Muscle layer of colon (tissue), 2 donors: ENCODE measurements around the gene FBXO36.
"Not testable (repeated sequence)": the region's sequence is repeated elsewhere in the genome, so short reads cannot be mapped to it uniquely, and the experiment has no call there.

ENCODE experiments used
- H3K27ac ChIP-seq: one replicate; pipeline ENCODE4 v1.7.0; 2013; ENCODE audit warnings: low read depth, mild to moderate bottlenecking, low read length, moderate library complexity
- H3K27me3 ChIP-seq, 2 donors: one replicate each; pipeline ENCODE4 v1.7.0; 2013; ENCODE audit warnings: low read length in 2 of 2, mild to moderate bottlenecking in 2 of 2; ENCODE audit not compliant: insufficient read depth in 2 of 2, control insufficient read depth in 1 of 2
- H3K36me3 ChIP-seq: one replicate; pipeline ENCODE4 v1.7.0; 2013; ENCODE audit warnings: mild to moderate bottlenecking, low read length; ENCODE audit not compliant: insufficient read depth
- H3K4me1 ChIP-seq: one replicate; pipeline ENCODE4 v1.7.0; 2013; ENCODE audit warnings: mild to moderate bottlenecking, low read length; ENCODE audit not compliant: insufficient read depth
- H3K4me3 ChIP-seq, 2 donors: one replicate each; pipeline ENCODE4 v1.7.0; 2013; ENCODE audit warnings: low read length in 2 of 2, low read depth in 1 of 2, mild to moderate bottlenecking in 1 of 2, moderate library complexity in 1 of 2
- H3K9ac ChIP-seq: one replicate; pipeline ENCODE4 v1.7.0; 2013; ENCODE audit warnings: low read length
- H3K9me3 ChIP-seq: one replicate; pipeline ENCODE4 v1.7.0; 2013; ENCODE audit warnings: mild to moderate bottlenecking, low read length
- donor health status: abdominal sarcoma.
- donor health status: Adenocarcinoma of cecum.

The FBXO36 gene

GRCh38 chr2:229917793-229918192, 4.5 kb upstream of the FBXO36 start:
- no peak overlapping the region for H3K9ac ChIP-seq
- no peaks in the 10 kb centered on the region for H3K9me3 ChIP-seq
- H3K36me3 ChIP-seq = peaks cover 7% of the 10 kb centered on the region
- H3K4me3 ChIP-seq = no peak overlapping the region
- no peak overlapping the region for H3K27ac ChIP-seq
- H3K27me3 ChIP-seq = no peaks in the 10 kb centered on the region
- peaks cover 21% of the 10 kb centered on the region for H3K4me1 ChIP-seq

GRCh38 chr2:229920011-229920641, 2.2 kb upstream of the FBXO36 start:
- H3K36me3 ChIP-seq = peaks cover 7% of the 10 kb centered on the region
- H3K27ac ChIP-seq = peak overlapping the region; percentile 97
- H3K4me1 ChIP-seq = peaks cover 17% of the 10 kb centered on the region
- H3K4me3 ChIP-seq = peak overlapping the region; percentile 57 to 79
- no peaks in the 10 kb centered on the region for H3K9me3 ChIP-seq
- H3K9ac ChIP-seq = peak overlapping the region; percentile 59
- no peaks in the 10 kb centered on the region for H3K27me3 ChIP-seq

GRCh38 chr2:229921101-229921891, 1.0 kb upstream of the FBXO36 start:
- Histone ChIP-seq H3K9ac (peak overlapping the region; percentile 59), H3K4me1 (peaks cover 15% of the 10 kb centered on the region), H3K9me3 (no peaks in the 10 kb centered on the region), H3K27ac (peak overlapping the region; percentile 97), H3K36me3 (peaks cover 7% of the 10 kb centered on the region), H3K4me3 (peak overlapping the region; percentile 57 to 91), H3K27me3 (no peaks in the 10 kb centered on the region)

GRCh38 chr2:229921892-229922448, 333 bp upstream of the FBXO36 start, which contains the start of gene TRIP12:
Gene TRIP12 (minus strand): TSS chr2:229922009. CDS start chr2:229880079, 41,930 bp downstream.
- peaks cover 15% of the 10 kb centered on the region for H3K4me1 ChIP-seq
- H3K9ac ChIP-seq = peak within 1 kb of the TSS; percentile 65
- H3K36me3 ChIP-seq = peaks cover 7% of the 10 kb centered on the region
- no peaks in the 10 kb centered on the region for H3K9me3 ChIP-seq
- no peaks in the 10 kb centered on the region for H3K27me3 ChIP-seq
- H3K4me3 ChIP-seq = peak within 1 kb of the TSS; percentile 87 to 91
- peak within 1 kb of the TSS; percentile 97 for H3K27ac ChIP-seq

- H3K4me1 ChIP-seq = peaks cover 11% of the 10 kb centered on the region
- not testable (repeated sequence) for H3K9ac ChIP-seq, H3K4me3 ChIP-seq, H3K27me3 ChIP-seq, H3K9me3 ChIP-seq, H3K27ac ChIP-seq, H3K36me3 ChIP-seq
These were observed 2.2 kb downstream of the FBXO36 start for GRCh38 chr2:229924541-229924940.

- peaks cover 5% of the 10 kb centered on the region for H3K4me1 ChIP-seq
- no peaks in the 10 kb centered on the region for H3K9me3 ChIP-seq
- no peak overlapping the region for H3K4me3 ChIP-seq
- H3K27me3 ChIP-seq = no peaks in the 10 kb centered on the region
- H3K36me3 ChIP-seq = no peaks in the 10 kb centered on the region
- H3K9ac ChIP-seq = no peak overlapping the region
- H3K27ac ChIP-seq = no peak overlapping the region
These were observed 2.9 kb downstream of the FBXO36 start for GRCh38 chr2:229925201-229925600.

- H3K9me3 ChIP-seq = no peaks in the 10 kb centered on the region
- no peak overlapping the region for H3K4me3 ChIP-seq
- no peak overlapping the region for H3K27ac ChIP-seq
- H3K27me3 ChIP-seq = no peaks in the 10 kb centered on the region
- no peaks in the 10 kb centered on the region for H3K36me3 ChIP-seq
- H3K9ac ChIP-seq = no peak overlapping the region
- peaks cover 4% of the 10 kb centered on the region for H3K4me1 ChIP-seq
These were observed 5.6 kb downstream of the FBXO36 start for GRCh38 chr2:229927817-229928321.

- Histone ChIP-seq H3K27ac (no peak overlapping the region), H3K27me3 (no peaks in the 10 kb centered on the region), H3K4me3 (no peak overlapping the region), H3K9me3 (no peaks in the 10 kb centered on the region), H3K36me3 (no peaks in the 10 kb centered on the region), H3K9ac (no peak overlapping the region), H3K4me1 (no peaks in the 10 kb centered on the region)
These were observed 8.4 kb downstream of the FBXO36 start for GRCh38 chr2:229930656-229931055.

- Histone ChIP-seq H3K4me3 (no peak overlapping the region), H3K36me3 (no peaks in the 10 kb centered on the region), H3K27me3 (no peaks in the 10 kb centered on the region), H3K27ac (no peak overlapping the region), H3K9ac (no peak overlapping the region), H3K4me1 (no peaks in the 10 kb centered on the region), H3K9me3 (no peaks in the 10 kb centered on the region)
These were observed 8.9 kb downstream of the FBXO36 start for GRCh38 chr2:229931241-229931640.

- Histone ChIP-seq H3K27ac (no peak overlapping the region), H3K4me3 (no peak overlapping the region), H3K36me3 (no peaks in the 10 kb centered on the region), H3K9me3 (no peaks in the 10 kb centered on the region), H3K4me1 (no peaks in the 10 kb centered on the region), H3K9ac (no peak overlapping the region), H3K27me3 (no peaks in the 10 kb centered on the region)
These were observed 15.2 kb downstream of the FBXO36 start for GRCh38 chr2:229937537-229937936.

GRCh38 chr2:229942671-229943070, 20.4 kb downstream of the FBXO36 start:
- H3K27me3 ChIP-seq = no peaks in the 10 kb centered on the region
- H3K36me3 ChIP-seq = no peaks in the 10 kb centered on the region
- H3K9ac ChIP-seq = no peak overlapping the region
- no peaks in the 10 kb centered on the region for H3K9me3 ChIP-seq
- no peak overlapping the region for H3K27ac ChIP-seq
- H3K4me3 ChIP-seq = no peak overlapping the region
- H3K4me1 ChIP-seq = peaks cover 7% of the 10 kb centered on the region
